Stimulated activated CD4-positive, alpha-beta T cell treated with anti-CD3 and anti-CD28 coated beads, Interleukin-4, amount 100 ng/mL, for 48 hours (primary cell): Measurements from ENCODE around the gene SCGB1A1.

Experiments
- DNase-seq, 2 donors: peaks; one replicate each; pipeline ENCODE4 v3.0.0-alpha.2; 2020; ENCODE audit warnings: low read depth in 2 of 2

SCGB1A1 gene

GRCh38 chr11:62420882-62421281, 2.0 kb downstream of the SCGB1A1 start:
- DNase-seq = no peak

GRCh38 chr11:62421996-62422395, 3.2 kb downstream of the SCGB1A1 start:
- DNase-seq = no peak

GRCh38 chr11:62423012-62423411, 4.2 kb downstream of the SCGB1A1 start:
- no peak for DNase-seq

- DNase-seq = peak in 1 of 2 donors; percentile 10
Observed at GRCh38 chr11:62427630-62428233, 8.9 kb downstream of the SCGB1A1 start.

GRCh38 chr11:62428871-62429560, 10.2 kb downstream of the SCGB1A1 start:
- no peak for DNase-seq

GRCh38 chr11:62430425-62430824, 11.6 kb downstream of the SCGB1A1 start:
- DNase-seq = no peak

- no peak for DNase-seq
Observed at GRCh38 chr11:62431171-62431901, 12.5 kb downstream of the SCGB1A1 start.

- no peak for DNase-seq
Observed at GRCh38 chr11:62432695-62433094, 13.9 kb downstream of the SCGB1A1 start.

- DNase-seq = no peak
Observed at GRCh38 chr11:62433141-62433903, 14.5 kb downstream of the SCGB1A1 start.

GRCh38 chr11:62433904-62434276, 15.1 kb downstream of the SCGB1A1 start:
- no peak for DNase-seq

GRCh38 chr11:62435846-62436660, 17.2 kb downstream of the SCGB1A1 start:
- DNase-seq = no peak

- no peak for DNase-seq
Observed at GRCh38 chr11:62437616-62438015, 18.8 kb downstream of the SCGB1A1 start.

GRCh38 chr11:62438641-62439040, 19.8 kb downstream of the SCGB1A1 start:
- DNase-seq = no peak

- no peak for DNase-seq
Observed at GRCh38 chr11:62439785-62440602, 21.2 kb downstream of the SCGB1A1 start.

- DNase-seq = no peak
Observed at GRCh38 chr11:62443390-62444235, 24.8 kb downstream of the SCGB1A1 start.

GRCh38 chr11:62444236-62444833, 25.5 kb downstream of the SCGB1A1 start:
- DNase-seq = peak; percentile 24 to 28

- DNase-seq = no peak
Observed at GRCh38 chr11:62444835-62445234, 26.0 kb downstream of the SCGB1A1 start.

GRCh38 chr11:62445314-62445740, 26.5 kb downstream of the SCGB1A1 start:
- no peak for DNase-seq

- no peak for DNase-seq
Observed at GRCh38 chr11:62446091-62446490, 27.3 kb downstream of the SCGB1A1 start.
